ENCODE results near the gene PPFIA2.
"Not testable (repeated sequence)": the region's sequence is repeated elsewhere in the genome, so short reads cannot be mapped to it uniquely, and the experiment has no call there.

The PPFIA2 gene

GRCh38 chr12:81659310-81659709 is 99.8 kb downstream of the PPFIA2 start:
- DNase-seq: not testable (repeated sequence)

- peak; percentile 17 for DNase-seq
Measured at GRCh38 chr12:81644503-81644902, 114.6 kb downstream of the PPFIA2 start.

DNA sequence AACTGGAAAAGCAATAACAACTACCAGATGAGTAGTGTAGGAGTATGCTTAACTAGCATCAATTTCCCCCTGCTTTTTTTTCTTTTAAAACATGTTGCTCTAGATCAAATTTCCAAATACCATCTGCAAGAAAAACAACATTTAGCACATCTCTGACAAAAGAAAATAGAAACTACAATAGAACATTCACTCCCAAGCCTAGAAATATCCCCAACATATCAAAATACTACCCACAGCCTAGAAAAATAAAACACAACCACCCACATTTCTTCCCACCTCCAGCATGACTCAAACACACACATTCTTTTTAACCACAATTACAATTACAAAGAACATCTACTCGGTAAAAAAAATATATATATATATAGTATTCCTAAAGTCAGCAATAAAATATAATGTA is 120.0 kb downstream of the PPFIA2 start:
- DNase-seq: no peak

- no peak for DNase-seq
Measured at GRCh38 chr12:81633127-81633526, 126.0 kb downstream of the PPFIA2 start.

- DNase-seq: peak; percentile 25
Measured at GRCh38 chr12:81627336-81628189, 131.6 kb downstream of the PPFIA2 start.

DNA sequence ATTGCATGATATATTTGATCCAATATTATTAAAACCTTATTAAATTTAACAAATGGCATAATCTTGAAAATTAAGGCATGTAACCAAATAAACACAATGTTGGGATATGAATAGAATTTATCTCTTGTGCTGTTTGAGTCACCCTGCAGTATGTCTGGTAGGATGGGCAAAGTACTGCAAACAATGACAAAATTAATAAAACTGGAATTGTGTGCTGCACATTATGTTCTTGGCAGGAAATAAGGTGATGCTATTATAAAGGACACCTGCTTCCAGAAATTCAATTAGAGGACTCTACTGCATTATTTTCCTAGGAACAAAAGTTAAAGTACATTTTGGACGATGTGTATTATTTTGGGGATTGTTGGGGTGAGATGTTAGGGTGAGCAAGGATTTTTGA is 132.7 kb downstream of the PPFIA2 start:
- DNase-seq: no peak

DNA sequence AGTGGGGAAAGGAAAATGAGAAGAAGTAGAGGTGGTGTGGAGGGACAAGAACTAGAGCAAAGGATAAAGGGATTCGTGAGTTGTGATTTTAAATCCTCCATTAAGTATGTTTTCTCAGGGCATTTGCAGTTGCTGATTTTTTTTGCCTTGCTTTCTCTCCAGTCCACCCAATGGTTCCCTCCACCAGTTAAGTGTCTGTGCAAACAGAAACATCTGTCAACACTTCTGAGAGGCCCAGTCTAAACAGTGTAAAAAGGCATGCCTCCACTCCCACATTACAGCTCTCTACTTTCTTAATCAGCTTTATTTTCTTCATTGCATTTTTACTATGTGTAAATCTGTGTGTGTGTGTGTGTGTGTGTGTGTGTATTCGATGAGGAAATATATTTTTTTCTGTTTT is 141.2 kb downstream of the PPFIA2 start:
- DNase-seq: no peak

GRCh38 chr12:81615026-81615588 is 144.0 kb downstream of the PPFIA2 start:
- DNase-seq: no peak

GRCh38 chr12:81610955-81611889 is 147.9 kb downstream of the PPFIA2 start:
- DNase-seq: no peak

DNA sequence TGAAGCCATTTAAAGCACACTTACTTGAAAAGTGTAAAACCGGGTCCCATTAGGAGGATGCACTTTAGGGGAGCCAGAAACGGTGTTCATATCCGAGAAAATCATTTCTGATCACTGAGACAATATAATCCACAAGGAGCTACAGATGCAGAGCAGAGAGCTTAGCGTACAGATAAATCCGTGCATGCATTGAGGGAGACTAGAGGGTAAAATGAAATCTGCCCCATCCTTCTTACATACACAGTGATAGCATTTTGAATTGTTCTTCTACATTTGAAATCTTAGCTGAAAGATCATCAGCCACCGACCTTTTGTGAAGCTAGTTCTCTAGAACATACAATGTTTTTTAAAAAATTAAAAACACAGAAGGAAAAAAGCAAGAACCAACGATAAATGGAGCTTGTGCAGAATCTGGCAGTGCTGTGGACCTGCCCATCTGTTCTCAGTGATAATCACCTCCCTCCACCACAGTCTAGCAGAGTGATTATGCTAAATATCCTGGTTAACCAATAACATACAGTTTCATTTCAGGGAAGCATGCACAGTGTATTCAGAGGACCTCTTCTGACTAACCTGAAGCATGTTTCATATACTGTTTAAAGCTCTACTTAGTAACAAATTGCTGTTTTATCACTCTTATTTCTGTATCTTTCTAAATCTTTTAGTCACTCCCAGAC is 161.1 kb downstream of the PPFIA2 start:
- DNase-seq: no peak

GRCh38 chr12:81596558-81596957 is 162.6 kb downstream of the PPFIA2 start:
- peak; percentile 1 for DNase-seq

DNA sequence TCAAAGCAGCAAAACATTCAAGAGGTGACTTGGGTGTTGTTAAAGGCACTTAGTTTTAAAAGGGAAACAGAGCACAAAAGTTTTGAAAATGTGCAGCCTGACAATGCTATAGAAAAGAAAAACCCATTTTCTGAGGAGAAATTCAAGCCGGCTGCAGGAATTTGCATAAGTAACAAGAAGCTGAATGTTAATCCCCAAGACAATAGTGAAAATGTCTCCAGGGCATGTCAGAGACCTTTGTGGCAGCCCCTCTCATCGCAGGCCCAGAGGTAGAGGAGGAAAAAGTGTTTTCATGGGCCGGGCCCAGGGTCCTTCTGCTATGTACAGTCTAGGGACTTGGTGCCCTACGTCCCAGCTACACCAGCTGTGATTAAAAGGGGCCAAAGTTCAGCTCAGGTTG is 167.9 kb downstream of the PPFIA2 start:
- DNase-seq: no peak

DNA sequence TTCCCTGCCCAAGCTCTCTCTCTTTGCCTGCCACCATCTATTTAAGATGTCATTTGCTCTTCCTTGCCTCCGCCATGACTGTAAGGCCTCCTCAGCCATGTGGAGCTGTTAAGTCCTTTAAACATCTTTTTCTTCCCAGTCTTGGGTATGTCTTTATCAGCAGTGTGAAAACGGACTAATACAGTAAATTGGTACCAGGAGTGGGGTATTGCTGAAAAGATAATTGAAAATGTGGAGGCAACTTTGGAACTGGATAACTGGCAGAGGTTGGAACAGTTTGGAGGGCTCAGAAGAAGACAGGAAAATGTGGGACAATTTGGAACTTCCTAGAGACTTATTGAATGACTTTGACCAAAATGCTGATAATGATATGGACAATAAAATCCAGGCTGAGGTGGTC is 168.4 kb downstream of the PPFIA2 start:
- DNase-seq: not testable (repeated sequence)

DNA sequence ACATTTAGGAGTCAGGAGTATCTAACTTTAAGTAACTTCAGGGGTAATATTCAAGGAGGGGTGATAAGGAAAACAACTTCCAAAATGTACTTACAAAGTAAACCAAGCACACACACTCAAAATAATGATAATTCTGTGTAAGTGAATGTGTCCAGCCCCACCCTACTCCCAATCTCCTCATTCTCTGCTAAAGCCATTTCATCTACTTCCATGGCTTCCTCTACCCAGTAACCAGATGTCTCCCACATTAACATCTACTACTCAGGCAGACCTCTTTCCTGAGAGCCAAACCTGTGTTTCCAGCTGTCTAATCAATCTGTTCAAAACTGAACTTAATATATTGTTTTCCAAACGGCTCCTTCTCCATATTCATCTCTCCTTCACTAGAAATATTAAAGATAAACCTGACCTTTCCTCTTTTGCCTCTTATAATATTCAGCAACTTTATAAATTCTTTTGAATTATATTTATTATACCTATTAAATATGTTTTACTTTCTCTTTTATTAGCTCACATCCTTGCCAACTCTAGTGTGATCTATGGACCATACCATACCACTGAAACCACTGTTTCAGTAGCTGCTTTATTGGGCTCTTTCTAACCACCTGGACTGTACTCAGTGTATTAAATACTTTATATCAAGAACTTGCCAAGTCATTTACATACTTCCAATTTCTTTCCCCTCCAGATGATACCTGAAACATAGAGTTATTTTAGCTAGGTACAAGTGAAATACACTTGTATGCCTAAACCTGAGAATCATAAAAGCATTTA is 170.7 kb downstream of the PPFIA2 start:
- no peak for DNase-seq

DNA sequence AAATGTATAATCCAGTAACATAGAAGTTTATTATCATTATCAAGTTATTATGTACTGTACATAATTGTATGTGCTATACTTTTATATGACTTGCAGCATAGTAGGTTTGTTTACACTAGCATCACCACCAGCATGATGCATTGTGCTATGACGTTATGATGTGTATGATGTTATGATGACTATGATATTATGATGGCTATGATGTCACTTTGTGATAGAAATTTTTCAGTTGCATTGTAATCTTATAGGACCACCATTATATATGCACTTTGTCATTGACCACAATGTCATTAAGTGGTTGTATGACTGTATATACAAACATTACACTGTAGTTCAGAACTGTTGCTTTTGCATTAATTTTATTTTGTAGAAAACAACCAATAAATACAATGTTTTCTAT is 173.4 kb downstream of the PPFIA2 start:
- DNase-seq: no peak

DNA sequence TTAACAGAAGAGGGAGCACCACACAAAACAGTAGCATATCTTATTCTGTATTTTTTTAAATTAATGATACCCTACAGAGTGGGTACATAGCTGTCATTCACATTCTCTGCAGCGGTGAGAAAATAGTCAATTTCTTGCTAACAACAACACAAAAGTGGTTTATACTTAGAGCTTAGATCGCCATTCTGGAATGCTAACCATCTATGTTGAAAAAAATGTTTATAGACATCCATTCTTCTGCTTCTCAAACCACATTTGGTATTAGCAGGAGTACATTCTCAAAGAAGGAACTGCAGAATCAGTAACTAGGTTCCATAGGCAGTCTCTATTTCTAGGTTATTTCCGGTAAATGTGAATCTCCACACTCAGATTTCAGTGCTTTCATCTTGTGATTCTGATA is 185.9 kb downstream of the PPFIA2 start:
- DNase-seq: no peak

- no peak for DNase-seq
Measured at GRCh38 chr12:81572411-81572810, 186.7 kb downstream of the PPFIA2 start.

DNA sequence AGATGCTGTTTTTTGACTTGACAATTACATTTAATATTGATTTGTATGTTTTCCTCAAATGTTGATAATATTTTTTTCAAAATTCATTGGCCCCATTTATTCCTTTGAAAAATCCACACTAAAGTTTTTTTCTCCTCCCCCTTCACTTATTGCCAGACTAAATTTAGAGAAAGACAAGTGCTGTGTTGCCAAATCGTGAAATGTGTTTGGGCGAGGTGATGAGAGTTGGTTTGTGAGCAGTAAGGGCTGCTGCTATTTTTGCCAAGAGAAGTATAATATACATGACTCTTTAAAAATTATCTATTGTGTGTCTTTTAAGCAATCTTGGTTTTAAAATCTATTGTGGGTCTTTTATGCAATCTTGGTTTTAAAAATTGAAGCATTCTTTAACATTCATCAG is 188.9 kb downstream of the PPFIA2 start:
- DNase-seq: no peak

- DNase-seq: no peak
Measured at GRCh38 chr12:81564237-81564636, 194.9 kb downstream of the PPFIA2 start.

DNA sequence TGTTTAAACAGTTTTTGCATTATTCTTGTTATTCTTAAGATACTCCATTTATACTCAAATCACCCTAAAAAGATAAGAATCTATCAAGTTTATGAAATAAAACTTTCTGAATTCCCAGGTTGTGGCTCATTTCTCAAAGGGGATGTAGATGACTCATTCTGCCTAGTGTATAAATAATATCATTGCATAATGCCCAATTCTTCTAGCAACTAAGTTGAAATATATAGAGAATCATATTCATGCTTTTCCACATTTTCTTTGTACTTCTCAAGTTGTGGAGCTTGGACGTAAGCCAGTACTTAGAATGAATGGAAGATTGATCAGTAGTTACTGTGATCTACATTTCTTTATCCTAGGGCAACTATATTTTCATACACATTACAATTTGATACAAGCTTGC is 201.1 kb downstream of the PPFIA2 start:
- DNase-seq: no peak

DNA sequence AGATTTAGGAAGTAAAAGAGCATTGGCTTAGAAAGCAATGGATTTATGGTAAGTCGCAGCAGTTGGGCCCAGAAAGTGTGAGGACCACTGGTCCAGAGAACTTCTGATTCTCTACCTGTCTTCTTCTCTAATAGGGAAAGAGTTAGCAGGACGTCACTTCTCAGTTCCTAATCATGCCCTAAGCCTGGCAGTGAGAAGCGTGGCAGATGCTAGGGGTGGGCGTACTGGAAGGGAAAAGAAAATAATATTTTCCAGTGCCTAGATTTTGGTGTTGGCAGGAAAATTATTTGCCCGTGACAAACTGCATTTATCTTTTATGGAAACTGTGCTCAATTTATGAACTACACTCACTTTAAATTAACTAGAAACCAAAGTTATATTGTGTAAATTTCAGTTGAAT is 212.3 kb downstream of the PPFIA2 start:
- no peak for DNase-seq

DNA sequence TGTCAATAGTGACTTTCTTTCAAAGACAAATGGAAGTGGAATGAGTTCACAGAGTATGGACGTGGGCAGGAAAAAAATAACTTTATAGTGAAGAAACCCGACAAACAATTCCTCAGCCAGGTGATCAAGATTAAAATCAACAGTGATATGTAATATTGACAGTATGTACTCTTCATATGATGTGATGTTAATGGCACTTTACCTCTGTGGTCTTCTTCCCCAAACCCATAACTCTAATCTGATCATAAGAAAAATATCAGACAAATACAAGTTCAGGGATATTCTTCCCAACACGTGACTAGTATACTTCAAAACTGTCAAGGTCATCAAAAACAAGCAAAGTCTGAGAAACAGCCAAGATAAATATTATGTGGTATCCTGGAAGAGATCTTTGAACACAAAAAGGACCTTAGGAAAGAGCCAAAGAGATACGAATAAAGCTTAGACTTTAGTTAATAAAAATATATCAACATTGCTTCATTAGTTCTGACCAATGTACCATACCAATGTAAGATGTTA is 215.5 kb downstream of the PPFIA2 start:
- DNase-seq: no peak
